KMS-11 (cell line): ENCODE results near the gene OTOA.
"Not testable (repeated sequence)": the region's sequence is repeated elsewhere in the genome, so short reads cannot be mapped to it uniquely, and the experiment has no call there.

Experiments used
- H2AFZ ChIP-seq: fragments of 200-600 bp; sonication (generic); 2 replicates; pipeline ENCODE4 v1.6.1; 2016; ENCODE audit warnings: antibody characterized with exemption, mixed run types, low read depth
- H3K27ac ChIP-seq: fragments of 200-600 bp; sonication (generic); 2 replicates; pipeline ENCODE4 v1.6.1; 2016; ENCODE audit warnings: mild to moderate bottlenecking, mixed run types
- H3K27me3 ChIP-seq: fragments of 200-600 bp; sonication (generic); 2 replicates; pipeline ENCODE4 v1.6.1; 2017; ENCODE audit warnings: mild to moderate bottlenecking, low read depth, mixed run types, moderate library complexity; ENCODE audit not compliant: insufficient read depth
- H3K36me3 ChIP-seq: fragments of 200-600 bp; sonication (generic); 2 replicates; pipeline ENCODE4 v1.6.1; 2017; ENCODE audit warnings: mild to moderate bottlenecking, mixed run types; ENCODE audit not compliant: insufficient read depth
- H3K4me1 ChIP-seq: fragments of 200-600 bp; sonication (generic); 2 replicates; pipeline ENCODE4 v1.6.1; 2016; ENCODE audit warnings: mild to moderate bottlenecking, low read depth, mixed run types; ENCODE audit not compliant: poor library complexity, severe bottlenecking
- H3K4me2 ChIP-seq: fragments of 200-600 bp; sonication (generic); 2 replicates; pipeline ENCODE4 v1.7.0; 2016; ENCODE audit warnings: mild to moderate bottlenecking, mixed run types
- H3K4me3 ChIP-seq: fragments of 200-600 bp; sonication (generic); IDR thresholded peaks from 2 replicates; pipeline ENCODE4 v1.6.1; 2017; ENCODE audit warnings: low read depth, low read length, mixed read lengths; ENCODE audit not compliant: insufficient read depth
- H3K79me2 ChIP-seq: fragments of 200-600 bp; sonication (generic); 2 replicates; pipeline ENCODE4 v1.6.1; 2016; ENCODE audit warnings: low read depth, mixed run types; ENCODE audit not compliant: insufficient read depth
- H3K9ac ChIP-seq: fragments of 200-600 bp; sonication (generic); 2 replicates; pipeline ENCODE4 v1.6.1; 2016; ENCODE audit warnings: mild to moderate bottlenecking, mixed run types
- H4K20me1 ChIP-seq: fragments of 200-600 bp; sonication (generic); 2 replicates; pipeline ENCODE4 v1.6.1; 2016; ENCODE audit warnings: mild to moderate bottlenecking, mixed run types; ENCODE audit not compliant: insufficient read depth
- CTCF ChIP-seq: fragments of 200-600 bp; sonication (generic); conservative IDR thresholded peaks from 2 replicates; pipeline ENCODE4 v1.6.1; 2017; ENCODE audit warnings: low read depth, mild to moderate bottlenecking, antibody characterized with exemption, low read length, moderate library complexity, mixed read lengths

The OTOA gene

GRCh38 chr16:21801538-21802374 is 138.0 kb downstream of the OTOA start:
- not testable (repeated sequence) for H4K20me1 ChIP-seq, H3K36me3 ChIP-seq, H3K9ac ChIP-seq, H3K27me3 ChIP-seq, H3K79me2 ChIP-seq, H3K4me3 ChIP-seq
- Histone ChIP-seq H3K27ac (peak overlapping the region; percentile 38; the same call in 1 of the 2 replicates), H3K4me2 (peak overlapping the region; percentile 59; the same call in 1 of the 2 replicates), H2AFZ (peak overlapping the region; percentile 39; the same call in 1 of the 2 replicates), H3K4me1 (peaks cover 10% of the 10 kb centered on the region)
- peak; percentile 63 for TF ChIP-seq CTCF

DNA sequence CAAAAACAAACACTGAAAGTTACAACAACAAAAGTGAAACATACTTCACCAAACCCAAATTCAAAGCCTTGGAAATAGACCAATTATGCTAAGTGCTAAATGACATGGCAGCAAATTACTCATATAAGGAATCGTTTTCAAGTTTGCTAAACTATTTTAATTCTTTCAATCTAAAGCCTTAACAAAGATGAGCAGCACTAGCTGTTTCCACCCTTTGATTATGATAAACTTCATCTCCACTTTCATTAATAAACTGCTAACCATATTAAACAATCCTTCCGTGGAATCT is 138.6 kb downstream of the OTOA start:
- Histone ChIP-seq H3K4me1 (peaks cover 10% of the 10 kb centered on the region), H3K27ac (peak overlapping the region; percentile 38; the same call in 1 of the 2 replicates), H2AFZ (peak overlapping the region; percentile 39; the same call in 1 of the 2 replicates), H3K4me2 (peak overlapping the region; percentile 59; the same call in 1 of the 2 replicates)
- H4K20me1 ChIP-seq, H3K27me3 ChIP-seq, H3K79me2 ChIP-seq, H3K36me3 ChIP-seq, H3K9ac ChIP-seq, H3K4me3 ChIP-seq: not testable (repeated sequence)
